HL-60/S4 treated with phorbol 12-myristate 13-acetate at 8.2 ng/mL for 4 days and 3 days (cell line): Measurements from ENCODE around the gene CACNB4.

ENCODE experiments used
- in situ Hi-C: fragments of 300-500 bp; cut with MboI; formaldehyde crosslinking; loops from 2 replicates; pipeline ENCODE4 v1.15.0; 2022; ENCODE audit warnings: low sequenced_read_pairs

CACNB4 gene

GRCh38 chr2:152089238-152089637 lies 9.6 kb downstream of the CACNB4 start:
- in situ Hi-C loops: no loop called here

- in situ Hi-C loops: no loop called here
Measured at GRCh38 chr2:152088006-152088405, 10.8 kb downstream of the CACNB4 start.

- in situ Hi-C loops: no loop called here
Measured at GRCh38 chr2:152086231-152086630, 12.6 kb downstream of the CACNB4 start.

- in situ Hi-C loops: no loop called here
Measured at GRCh38 chr2:152084076-152084475, 14.8 kb downstream of the CACNB4 start.

GRCh38 chr2:152083202-152083875 lies 15.5 kb downstream of the CACNB4 start:
- in situ Hi-C loops: no loop called here

GRCh38 chr2:152078662-152079061 lies 20.2 kb downstream of the CACNB4 start:
- in situ Hi-C loops: no loop called here

GRCh38 chr2:152078023-152078422 lies 20.8 kb downstream of the CACNB4 start:
- in situ Hi-C loops: no loop called here

- in situ Hi-C loops: no loop called here
Measured at GRCh38 chr2:152075461-152076050, 23.3 kb downstream of the CACNB4 start.

GRCh38 chr2:152072011-152072410 lies 26.8 kb downstream of the CACNB4 start:
- in situ Hi-C loops: no loop called here

- in situ Hi-C loops: no loop called here
Measured at GRCh38 chr2:152071518-152071917, 27.3 kb downstream of the CACNB4 start.

GRCh38 chr2:152071092-152071491 lies 27.8 kb downstream of the CACNB4 start:
- in situ Hi-C loops: no loop called here

GRCh38 chr2:152068226-152068625 lies 30.6 kb downstream of the CACNB4 start:
- in situ Hi-C loops: no loop called here

GRCh38 chr2:152067823-152068222 lies 31.0 kb downstream of the CACNB4 start:
- in situ Hi-C loops: no loop called here

- in situ Hi-C loops: no loop called here
Measured at GRCh38 chr2:152065945-152066344, 32.9 kb downstream of the CACNB4 start.

- in situ Hi-C loops: no loop called here
Measured at GRCh38 chr2:152064001-152064400, 34.8 kb downstream of the CACNB4 start.

- in situ Hi-C loops: no loop called here
Measured at GRCh38 chr2:152063325-152063924, 35.4 kb downstream of the CACNB4 start.

- in situ Hi-C loops: no loop called here
Measured at GRCh38 chr2:152062125-152063091, 36.4 kb downstream of the CACNB4 start.

- in situ Hi-C loops: no loop called here
Measured at GRCh38 chr2:152061383-152061782, 37.5 kb downstream of the CACNB4 start.

- in situ Hi-C loops: no loop called here
Measured at GRCh38 chr2:152058655-152059054, 40.2 kb downstream of the CACNB4 start.

- in situ Hi-C loops: no loop called here
Measured at GRCh38 chr2:152056418-152056817, 42.4 kb downstream of the CACNB4 start.
